HEK293 (cell line): ENCODE results near the gene LRRN2.

ENCODE experiments used
- CTCF ChIA-PET: fragments of 350-600 bp; formaldehyde crosslinking; extraction: SDS; loops from one replicate; lab custom pipeline; 2021; ENCODE audit warnings: antibody characterized with exemption; lab: Yijun Ruan, JAX
- POLR2A ChIA-PET: fragments of 300-600 bp; formaldehyde crosslinking; extraction: SDS; loops from one replicate; lab custom pipeline; 2020; ENCODE audit warnings: antibody characterized with exemption, inconsistent platforms; lab: Yijun Ruan, JAX
- H3K27ac ChIP-seq: fragments of 200-500 bp; sonication (Bioruptor generic); 2 replicates; pipeline ENCODE4 v1.5.1; 2014; ENCODE audit warnings: low read depth, low read length, control low read depth, inconsistent platforms; ENCODE audit errors: extremely low read depth
- H3K36me3 ChIP-seq, 2 experiments: fragments of 200-500 bp in 1 of 2; sonication (Bioruptor generic) in 1 of 2; 1 replicate in 1 of 2; 2 replicates in 1 of 2; pipeline ENCODE4 v1.5.1; 2014 to 2017; ENCODE audit warnings: inconsistent platforms in 2 of 2, low read length in 2 of 2; ENCODE audit not compliant: control insufficient read depth in 2 of 2, insufficient read depth in 1 of 2
- H3K4me1 ChIP-seq: fragments of 200-500 bp; sonication (Bioruptor generic); 2 replicates; pipeline ENCODE4 v1.5.1; 2014; ENCODE audit warnings: mild to moderate bottlenecking, low read length, inconsistent platforms; ENCODE audit not compliant: control insufficient read depth, insufficient read depth
- H3K4me3 ChIP-seq: 2 replicates; pipeline ENCODE4 v1.5.1; 2011; ENCODE audit warnings: low read depth, mild to moderate bottlenecking, control low read depth, low read length, moderate library complexity
- H3K9me3 ChIP-seq: fragments of 200-500 bp; sonication (Bioruptor generic); 2 replicates; pipeline ENCODE4 v1.5.1; 2014; ENCODE audit warnings: low read depth, low read length, inconsistent platforms; ENCODE audit not compliant: control insufficient read depth, insufficient read depth
- BCL6B ChIP-seq: fragments of 450-650 bp; formaldehyde crosslinking; IDR thresholded peaks from 2 replicates; pipeline ENCODE4 v1.5.1; 2017; ENCODE audit warnings: missing biosample characterization, missing genetic modification characterization
- HIC1 ChIP-seq: fragments of 450-650 bp; formaldehyde crosslinking; IDR thresholded peaks from 2 replicates; pipeline ENCODE4 v1.5.1; 2016; ENCODE audit warnings: missing biosample characterization, missing genetic modification characterization
- MEIS1 ChIP-seq: sonication (generic); formaldehyde crosslinking; IDR thresholded peaks from 2 replicates; pipeline ENCODE4 v1.8.1; 2022; ENCODE audit warnings: missing genetic modification reagents, mild to moderate bottlenecking, borderline replicate concordance
- SP3 ChIP-seq: fragments of 450-650 bp; formaldehyde crosslinking; IDR thresholded peaks from 2 replicates; pipeline ENCODE4 v1.5.1; 2016; ENCODE audit warnings: missing biosample characterization, missing genetic modification characterization
- TCF7L2 ChIP-seq: IDR thresholded peaks from 2 replicates; pipeline ENCODE4 v1.6.1; 2011; ENCODE audit warnings: low read depth, mild to moderate bottlenecking, inconsistent platforms, low read length, moderate library complexity, borderline replicate concordance
- TSHZ1 ChIP-seq: fragments of 450-650 bp; formaldehyde crosslinking; IDR thresholded peaks from 2 replicates; pipeline ENCODE4 v1.5.1; 2016; ENCODE audit warnings: missing biosample characterization, missing genetic modification characterization, borderline replicate concordance
- ZNF280D ChIP-seq: fragments of 450-650 bp; formaldehyde crosslinking; IDR thresholded peaks from 2 replicates; pipeline ENCODE4 v1.5.1; 2016; ENCODE audit warnings: missing biosample characterization, missing genetic modification characterization
- ZNF488 ChIP-seq: fragments of 450-650 bp; formaldehyde crosslinking; IDR thresholded peaks from 2 replicates; pipeline ENCODE4 v1.5.1; 2016; ENCODE audit warnings: missing biosample characterization, missing genetic modification characterization
- ZNF596 ChIP-seq: fragments of 450-650 bp; IDR thresholded peaks from 2 replicates; pipeline ENCODE4 v1.5.0; 2018; ENCODE audit warnings: missing biosample characterization, mild to moderate bottlenecking, missing genetic modification characterization, moderate library complexity
- ZNF785 ChIP-seq: fragments of 450-650 bp; formaldehyde crosslinking; IDR thresholded peaks from 2 replicates; pipeline ENCODE4 v1.5.1; 2016; ENCODE audit warnings: missing biosample characterization, missing genetic modification characterization
- ZSCAN5A ChIP-seq: fragments of 450-650 bp; formaldehyde crosslinking; IDR thresholded peaks from 2 replicates; pipeline ENCODE4 v1.5.1; 2016; ENCODE audit warnings: missing biosample characterization, missing genetic modification characterization

The LRRN2 gene

GRCh38 chr1:204672069-204672468 is 13.5 kb downstream of the LRRN2 start:
- no peak overlapping the region for H3K4me3 ChIP-seq
- no peaks in the 10 kb centered on the region for H3K36me3 ChIP-seq
- ChIA-PET CTCF (interaction anchor here (0.6 to 1.0 kb wide), 3 partner anchors 92 to 880 kb away, joined by 3 to 7 read pairs (median 4); no protein-coding TSS in a partner anchor), POLR2A (no interaction called here)
- no peaks in the 10 kb centered on the region for H3K9me3 ChIP-seq
- no peak overlapping the region for H3K27ac ChIP-seq
- H3K4me1 ChIP-seq: no peaks in the 10 kb centered on the region
- TF ChIP-seq ZNF785 (tag by site-specific recombination) (no peak), TCF7L2 (no peak), ZNF280D (tag by site-specific recombination) (no peak), ZSCAN5A (tag by site-specific recombination) (no peak), BCL6B (no peak), TSHZ1 (no peak), HIC1 (tag by site-specific recombination) (no peak), MEIS1 (CRISPR knock-in tag) (no peak), ZNF488 (tag by site-specific recombination) (no peak), ZNF596 (tag by site-specific recombination) (no peak), SP3 (tag by site-specific recombination) (no peak)
